GM19468 (cell line): ENCODE data around the gene LILRA5.
"Not testable (repeated sequence)": the region's sequence is repeated elsewhere in the genome, so short reads cannot be mapped to it uniquely, and the experiment has no call there.

Source experiments
- ATAC-seq: cut with Tn5 transposase; IDR thresholded peaks from one replicate; pipeline ENCODE4 v1.9.1; 2021; ENCODE audit warnings: mild to moderate bottlenecking, moderate library complexity, moderate number of reproducible peaks; ENCODE audit not compliant: unreplicated experiment; ENCODE audit errors: extremely low read depth

Gene LILRA5

DNA sequence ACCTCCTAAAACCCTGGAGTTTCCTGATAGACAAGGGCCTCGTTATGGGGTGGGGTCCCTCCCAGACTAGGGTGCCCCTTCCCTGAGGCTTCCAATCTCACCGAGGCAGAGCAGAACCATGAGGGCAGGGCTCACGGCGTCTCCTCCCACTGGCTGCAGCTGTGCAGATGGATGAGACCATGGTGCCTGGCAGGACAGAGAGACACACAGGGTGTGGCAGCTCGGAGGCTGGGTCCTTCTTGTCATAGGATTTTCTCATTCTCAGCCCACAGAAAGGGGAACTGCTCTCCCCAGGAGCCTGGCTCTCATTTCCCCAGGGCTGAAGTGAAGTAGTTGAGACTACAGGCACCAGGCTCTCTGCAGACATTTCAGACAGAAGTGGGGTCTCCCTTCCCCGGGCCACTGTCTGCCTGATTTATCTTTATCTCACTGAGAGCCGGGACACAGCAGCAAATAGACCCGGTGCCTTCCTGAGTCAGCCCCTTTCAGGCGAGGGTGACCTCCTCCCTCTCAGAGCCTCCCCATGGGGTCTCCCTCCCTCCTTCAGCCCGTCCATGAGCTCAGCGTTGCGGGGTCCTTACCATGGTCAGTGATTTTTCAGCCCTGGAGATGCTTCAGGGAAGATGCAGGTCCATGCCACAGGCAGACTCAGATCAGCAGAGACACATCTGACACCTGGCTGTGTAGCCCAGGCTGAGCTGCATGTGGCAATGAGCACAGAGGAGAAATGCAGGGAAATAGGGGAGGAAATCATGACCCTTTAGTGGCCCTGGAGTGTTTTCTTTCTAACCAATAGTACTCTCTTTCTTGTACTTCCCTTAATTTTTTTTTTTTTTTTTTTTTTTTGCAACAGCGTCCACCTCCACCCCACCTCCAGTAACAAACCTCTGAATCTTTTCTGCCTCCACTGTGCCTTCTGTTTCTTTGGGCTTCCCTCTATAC is at the start of gene LILRA5:
Gene LILRA5, minus strand, starts transcription at position 731 of the 942 bp plus-strand sequence. Its CDS starts 147 bp downstream, at position 584.
- no peak for ATAC-seq

DNA sequence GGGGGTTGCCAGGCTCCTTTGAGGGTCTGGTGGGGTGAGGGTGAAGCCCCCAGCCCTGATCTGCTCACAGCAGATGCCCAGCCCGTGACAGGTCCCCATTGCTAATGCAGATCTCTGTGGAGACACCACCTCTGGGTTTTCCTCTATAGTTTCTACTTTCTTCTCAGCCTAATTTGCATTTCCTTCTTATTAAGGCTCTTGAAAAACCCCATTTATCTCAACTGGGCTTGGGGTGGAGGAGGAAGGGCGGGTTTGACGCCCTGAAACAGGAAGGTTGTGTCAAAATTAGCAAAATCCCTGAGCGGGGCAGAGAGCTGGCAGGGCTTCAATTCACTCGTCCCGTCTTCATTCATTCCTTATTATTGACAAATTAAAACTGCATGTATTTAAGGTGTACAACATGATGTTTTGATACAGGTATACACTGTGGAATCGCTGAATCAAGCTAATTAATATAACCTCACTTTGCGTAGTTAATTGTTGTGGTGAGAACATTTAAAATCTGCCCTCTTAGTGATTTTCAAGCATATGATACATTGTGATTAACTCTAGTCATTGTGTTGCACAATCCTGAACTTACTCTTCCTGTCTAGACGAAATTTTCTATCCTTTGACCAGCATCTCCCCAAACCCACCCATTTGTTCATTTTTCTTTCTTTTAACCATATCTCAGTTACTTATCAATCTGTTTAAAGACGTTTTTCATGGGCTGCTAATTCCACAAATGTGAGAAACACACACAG is 48.9 kb upstream of the LILRA5 start:
- ATAC-seq: not testable (repeated sequence)

- not testable (repeated sequence) for ATAC-seq
These were observed 46.3 kb upstream of the LILRA5 start for GRCh38 chr19:54359149-54359820.

GRCh38 chr19:54357381-54357780 is 44.4 kb upstream of the LILRA5 start:
- ATAC-seq: no peak

- ATAC-seq: no peak
These were observed 43.6 kb upstream of the LILRA5 start for GRCh38 chr19:54356444-54357056.

DNA sequence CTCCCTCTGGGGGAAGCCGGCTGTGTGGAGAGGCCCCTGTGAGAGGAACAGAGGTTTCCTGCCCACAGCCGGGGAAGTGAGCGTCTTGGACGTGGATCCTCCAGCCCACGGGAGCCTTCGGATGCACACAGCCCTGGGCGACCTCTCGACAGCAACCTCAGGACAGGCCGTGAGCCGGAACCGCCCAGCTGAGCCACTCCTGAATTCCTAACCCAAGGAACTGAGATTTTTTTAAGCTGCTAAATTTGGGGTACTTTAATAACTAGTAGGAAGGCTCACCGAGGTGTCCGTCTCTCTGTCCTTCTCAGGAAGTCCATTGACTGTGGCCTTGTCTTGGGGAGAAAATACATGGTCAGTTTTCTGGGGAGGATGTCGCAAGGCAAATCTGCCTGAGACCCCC is 42.7 kb upstream of the LILRA5 start:
- no peak for ATAC-seq

DNA sequence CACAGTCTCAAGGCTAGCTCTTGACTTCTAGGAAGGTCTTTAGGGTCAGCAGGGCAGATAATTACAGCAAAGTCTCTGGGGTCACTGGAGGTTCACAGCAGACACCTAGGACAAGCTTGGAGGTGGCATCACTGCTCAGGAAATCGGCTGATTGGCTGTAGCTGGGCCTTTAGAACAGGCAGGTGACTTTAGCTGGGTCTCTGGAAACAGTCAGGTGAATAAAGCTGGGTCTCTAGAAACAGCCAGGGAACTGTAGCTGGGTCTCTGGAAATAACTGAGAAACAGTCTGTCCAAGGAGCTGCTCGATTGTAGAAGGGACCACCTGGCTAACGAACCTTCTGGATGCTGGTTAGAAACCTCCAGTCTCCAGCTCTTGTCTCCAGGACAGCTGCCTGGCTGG is 41.8 kb upstream of the LILRA5 start:
- ATAC-seq: no peak

DNA sequence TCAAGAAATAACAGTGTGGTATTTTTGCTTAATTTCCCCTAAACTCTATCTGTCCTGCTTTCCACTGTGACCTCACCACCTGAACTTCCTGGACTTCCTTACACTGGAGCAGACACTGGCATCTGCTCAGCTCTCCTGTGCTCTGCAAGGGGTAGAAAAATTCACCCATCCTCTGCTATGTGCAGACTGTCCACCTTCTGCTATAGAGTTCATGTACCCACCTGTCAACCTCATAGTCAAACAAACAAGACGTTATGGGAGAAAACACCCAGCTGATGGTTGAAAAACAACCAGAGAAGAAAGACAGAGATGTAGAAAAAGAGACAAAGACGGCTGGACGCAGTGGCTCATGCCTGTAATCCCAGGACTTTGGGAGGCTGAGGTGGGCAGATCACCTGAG is 39.6 kb upstream of the LILRA5 start:
- ATAC-seq: no peak

DNA sequence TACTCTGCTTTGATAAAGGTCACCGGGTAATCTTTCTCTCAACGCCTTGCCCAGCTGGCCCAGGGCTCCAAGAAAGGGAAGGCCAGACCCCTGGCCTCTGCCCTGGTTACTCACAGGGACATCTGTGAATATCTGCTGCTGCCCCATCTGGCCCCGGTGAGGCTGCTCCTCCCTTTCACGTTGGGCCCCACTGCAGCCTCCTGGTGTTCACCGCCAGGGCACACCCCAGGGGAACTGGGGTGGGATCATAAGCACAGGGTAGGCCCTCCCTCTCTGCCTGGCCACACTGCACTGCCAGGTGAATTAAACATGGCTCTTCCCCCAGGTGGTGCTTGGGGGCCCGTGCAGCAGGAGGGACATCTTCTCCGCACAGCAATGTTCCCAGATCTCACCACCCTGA is 39.1 kb upstream of the LILRA5 start:
- no peak for ATAC-seq

DNA sequence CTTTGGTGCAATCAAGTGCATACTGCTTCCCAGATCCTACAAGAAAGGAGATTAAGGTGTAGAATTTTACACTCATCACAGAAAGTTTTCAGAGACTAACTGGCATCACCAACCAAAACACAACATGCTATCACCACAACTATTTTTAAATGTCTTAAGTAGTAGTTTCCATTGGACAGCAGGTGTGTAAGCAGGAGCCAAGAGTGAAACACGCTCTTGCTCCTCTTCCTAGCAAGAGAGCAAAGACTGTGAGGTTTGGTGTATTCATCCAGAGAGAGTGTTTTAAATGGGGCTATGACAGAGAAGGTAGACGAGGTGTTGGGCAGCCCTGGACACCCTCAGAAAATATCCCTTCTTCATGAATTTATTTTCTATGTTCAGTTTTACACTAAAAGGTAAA is 38.5 kb upstream of the LILRA5 start:
- no peak for ATAC-seq

- no peak for ATAC-seq
These were observed 33.0 kb upstream of the LILRA5 start for GRCh38 chr19:54345938-54346386.

DNA sequence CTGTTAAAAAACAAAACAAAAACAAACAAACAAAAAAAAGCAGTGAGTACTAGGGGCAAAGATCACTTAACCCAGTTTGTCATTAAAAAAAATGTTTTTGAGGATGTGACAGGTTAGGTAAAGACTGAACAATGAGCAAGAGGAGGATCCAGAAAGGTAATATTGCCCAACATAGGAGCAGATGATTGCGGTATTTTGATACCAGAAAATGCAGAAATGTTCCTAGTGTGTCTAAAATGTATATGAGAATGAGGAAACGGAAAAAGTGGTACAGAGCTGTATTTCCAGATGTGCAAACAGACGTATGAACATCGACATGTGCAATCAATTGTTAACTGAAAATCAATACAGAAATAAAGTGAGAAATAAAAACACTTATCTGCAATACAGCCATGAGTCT is 30.9 kb upstream of the LILRA5 start:
- ATAC-seq: no peak

DNA sequence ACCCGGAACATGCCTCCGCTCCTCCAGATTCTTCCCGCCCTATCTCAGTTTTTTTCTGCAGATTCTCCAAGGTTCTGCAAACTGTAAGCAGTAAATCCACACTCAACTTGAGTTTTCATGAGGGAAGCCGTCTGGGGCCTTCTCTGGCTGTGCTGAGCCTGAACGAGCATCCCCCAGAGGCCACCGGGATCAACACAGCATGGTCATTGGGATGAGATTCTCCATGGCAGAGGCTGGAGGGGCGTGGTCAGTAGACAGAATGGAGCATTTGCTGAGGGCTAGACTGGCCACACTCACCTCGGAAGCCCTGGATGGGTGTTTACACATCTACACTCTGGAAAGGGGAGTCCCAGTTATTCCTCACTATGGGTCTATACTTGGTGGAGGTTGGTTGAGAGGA is 28.3 kb upstream of the LILRA5 start:
- no peak for ATAC-seq

- ATAC-seq: no peak
These were observed 26.8 kb upstream of the LILRA5 start for GRCh38 chr19:54339646-54340358.

GRCh38 chr19:54338521-54338920 is 25.6 kb upstream of the LILRA5 start:
- ATAC-seq: no peak

DNA sequence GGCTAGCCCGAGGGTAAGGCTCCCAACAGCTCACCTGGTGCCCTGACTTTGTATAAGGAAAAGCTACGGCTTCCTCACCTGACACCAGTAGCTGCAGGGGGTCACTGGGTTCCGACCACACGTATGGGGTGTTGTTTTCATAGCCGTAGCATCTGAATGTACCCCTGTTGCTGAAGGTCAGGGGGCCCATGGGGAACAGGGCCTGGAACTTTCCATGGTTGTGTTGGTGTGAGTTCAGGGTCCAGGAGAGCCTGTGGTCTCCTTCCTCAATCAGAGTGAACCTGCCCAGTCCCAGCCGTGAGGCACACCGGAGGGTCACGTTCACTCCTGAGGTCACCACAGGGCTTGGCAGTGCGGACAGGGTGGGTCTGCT is 24.9 kb upstream of the LILRA5 start:
- no peak for ATAC-seq

DNA sequence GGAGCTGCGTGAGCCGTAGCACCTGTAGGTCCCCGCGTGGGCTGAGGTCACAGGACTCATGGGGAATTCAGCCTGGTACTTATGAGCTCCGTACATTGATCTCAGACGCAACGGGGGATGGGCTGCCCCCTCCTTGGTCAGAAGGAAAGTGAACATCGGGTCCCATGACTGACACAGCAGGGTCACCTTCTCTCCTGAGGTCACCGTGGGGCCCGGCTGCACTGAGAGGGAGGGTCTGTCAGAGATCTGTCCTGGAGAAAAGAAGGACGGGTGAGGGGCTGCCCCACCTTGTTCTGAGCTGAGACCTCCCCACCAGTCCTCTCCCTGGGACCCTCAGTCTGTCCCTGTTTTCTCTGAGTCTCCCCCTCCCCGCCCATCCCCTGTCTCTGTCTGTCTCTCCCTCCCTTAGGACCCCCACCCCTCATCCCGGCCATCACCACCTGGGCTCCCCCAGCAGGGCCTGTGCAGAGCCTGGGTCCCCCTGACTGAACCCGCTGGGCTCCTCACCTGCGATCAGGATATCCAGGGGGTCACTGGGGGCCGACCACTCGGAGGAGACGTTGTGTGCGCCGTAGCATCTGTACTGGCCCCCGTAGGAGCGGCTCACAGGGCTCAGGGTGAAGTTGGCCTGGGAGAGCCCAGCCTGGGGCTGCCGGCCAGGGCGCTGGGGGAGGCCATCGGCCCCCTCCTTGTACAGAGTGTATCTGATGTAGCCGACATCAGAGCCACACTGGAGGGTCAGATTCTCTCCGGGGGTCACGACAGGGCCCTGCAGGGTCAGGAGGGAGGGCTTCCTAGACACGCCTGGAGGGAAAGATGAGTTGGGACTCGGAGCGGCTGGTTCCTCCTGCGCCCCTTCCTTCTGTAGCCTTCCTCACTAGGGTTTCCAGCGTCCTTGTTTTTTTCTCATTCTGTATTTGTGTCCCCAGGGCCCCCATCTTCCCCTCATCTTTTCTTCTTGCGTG is 24.2 kb upstream of the LILRA5 start:
- no peak for ATAC-seq
